Tibial artery (tissue), 4 donors: Measurements from ENCODE around the gene TBC1D4.
"Not testable (repeated sequence)": the region's sequence is repeated elsewhere in the genome, so short reads cannot be mapped to it uniquely, and the experiment has no call there.

Experiments
- DNase-seq, 2 donors: peaks; one replicate each; pipeline ENCODE4 v3.0.0-alpha.2; 2019
- H3K27ac ChIP-seq, 2 donors: fragments of 200-600 bp; sonication (generic) in 1 of 2; 1 replicate in 1 of 2; 2 replicates in 1 of 2; pipeline ENCODE4 v1.5.1; 2018 to 2019; ENCODE audit warnings: mild to moderate bottlenecking in 1 of 2
- H3K27me3 ChIP-seq, 2 donors: fragments of 200-600 bp; sonication (generic) in 1 of 2; one replicate each; pipeline versions ENCODE4 v1.5.1 to v1.6.0; 2016 to 2019
- H3K36me3 ChIP-seq, 3 donors: fragments of 200-600 bp; sonication (generic) in 2 of 3; one replicate each; pipeline ENCODE4 v1.5.1; 2016 to 2019; ENCODE audit warnings: mild to moderate bottlenecking in 2 of 3
- H3K4me1 ChIP-seq, 4 donors: fragments of 200-600 bp; sonication (generic) in 2 of 4; 1 replicate in 3 of 4; 2 replicates in 1 of 4; pipeline ENCODE4 v1.5.1; 2016 to 2019
- H3K4me3 ChIP-seq, 2 donors: fragments of 200-600 bp; sonication (generic) in 1 of 2; 1 replicate in 1 of 2; 2 replicates in 1 of 2; pipeline ENCODE4 v1.5.1; 2018 to 2019; ENCODE audit warnings: mild to moderate bottlenecking in 2 of 2
- H3K9me3 ChIP-seq, 3 donors: fragments of 200-600 bp; sonication (generic) in 1 of 3; one replicate each; pipeline ENCODE4 v1.5.1; 2016 to 2019
- CTCF ChIP-seq, 2 experiments: fragments of 200-600 bp in 1 of 2; fragments of 450-650 bp in 1 of 2; IDR thresholded peaks; one replicate each; pipeline ENCODE4 v1.5.1; 2017 to 2019; ENCODE audit warnings: antibody characterized with exemption in 2 of 2, mild to moderate bottlenecking in 1 of 2, moderate library complexity in 1 of 2
- intact Hi-C: fragments of 100-400 bp; cut with DNase I; formaldehyde crosslinking; loops from one replicate; pipeline ENCODE4 v1.15.0; 2023; ENCODE audit warnings: low total_unique reads

The TBC1D4 gene

GRCh38 chr13:75285310-75285709, 196.7 kb downstream of the TBC1D4 start:
- Histone ChIP-seq H3K9me3 (peaks cover 0 to 8% (median 4%) of the 10 kb centered on the region in 3 donors), H3K27ac (no peak overlapping the region), H3K4me1 (no peaks in the 10 kb centered on the region), H3K36me3 (peaks cover 18 to 52% (median 25%) of the 10 kb centered on the region in 3 donors), H3K4me3 (no peak overlapping the region), H3K27me3 (no peaks in the 10 kb centered on the region)
- intact Hi-C loops, result no loop called here
- TF ChIP-seq CTCF (IDR thresholded peaks at IDR 0.05), result no peak
- no peak for DNase-seq

- intact Hi-C loops, result no loop called here
Observed at GRCh38 chr13:75279834-75280369, 202.1 kb downstream of the TBC1D4 start.

GRCh38 chr13:75273695-75274094, 208.3 kb downstream of the TBC1D4 start:
- H3K4me1 ChIP-seq, H3K4me3 ChIP-seq, H3K27ac ChIP-seq, intact Hi-C loops, H3K27me3 ChIP-seq, DNase-seq, H3K36me3 ChIP-seq, H3K9me3 ChIP-seq: not testable (repeated sequence)

More at GRCh38 chr13:75279834-75280369, 202.1 kb downstream of the TBC1D4 start:
- no peak for DNase-seq
- TF ChIP-seq CTCF (IDR thresholded peaks at IDR 0.05), result no peak
- Histone ChIP-seq H3K36me3 (peaks cover 0 to 15% (median 0%) of the 10 kb centered on the region in 3 donors), H3K27ac (no peak overlapping the region), H3K4me3 (no peak overlapping the region), H3K9me3 (peaks cover 0 to 8% (median 4%) of the 10 kb centered on the region in 3 donors), H3K4me1 (no peaks in the 10 kb centered on the region), H3K27me3 (no peaks in the 10 kb centered on the region)

GRCh38 chr13:75271846-75272245, 210.1 kb downstream of the TBC1D4 start:
- no peak for TF ChIP-seq CTCF (IDR thresholded peaks at IDR 0.05)
- no peaks in the 10 kb centered on the region for H3K36me3 ChIP-seq
- DNase-seq, result no peak
- H3K27me3 ChIP-seq, result no peaks in the 10 kb centered on the region
- no peak overlapping the region for H3K27ac ChIP-seq
- no peaks in the 10 kb centered on the region for H3K9me3 ChIP-seq
- intact Hi-C loops, result no loop called here
- H3K4me1 ChIP-seq, result no peaks in the 10 kb centered on the region
- H3K4me3 ChIP-seq, result no peak overlapping the region

- DNase-seq, H3K27ac ChIP-seq, H3K4me1 ChIP-seq, intact Hi-C loops, H3K4me3 ChIP-seq, H3K9me3 ChIP-seq, H3K36me3 ChIP-seq, H3K27me3 ChIP-seq: not testable (repeated sequence)
Observed at GRCh38 chr13:75268481-75268880, 213.5 kb downstream of the TBC1D4 start.

- Histone ChIP-seq H3K4me1 (no peaks in the 10 kb centered on the region), H3K4me3 (no peak overlapping the region), H3K27me3 (no peaks in the 10 kb centered on the region), H3K36me3 (no peaks in the 10 kb centered on the region), H3K9me3 (no peaks in the 10 kb centered on the region), H3K27ac (no peak overlapping the region)
- TF ChIP-seq CTCF (IDR thresholded peaks at IDR 0.05), result no peak
- intact Hi-C loops, result no loop called here
- no peak for DNase-seq
Observed at GRCh38 chr13:75264611-75265010, 217.4 kb downstream of the TBC1D4 start.
